Common myeloid progenitor, CD34-positive (primary cell): ENCODE measurements around the gene RELL1.

Source experiments
- CTCF ChIA-PET: fragments of 350-600 bp; sonication (Branson Sonifier 250); formaldehyde crosslinking; loops from one replicate; lab custom pipeline; 2021; ENCODE audit warnings: antibody characterized with exemption; lab: Charles Lee
- POLR2A ChIA-PET: fragments of 350-600 bp; sonication (Branson Sonifier 250); formaldehyde crosslinking; loops from one replicate; lab custom pipeline; 2021; ENCODE audit warnings: antibody characterized with exemption; lab: Charles Lee
- DNase-seq, 3 donors: peaks; one replicate each; pipeline versions ENCODE4 v3.0.0 to v3.0.0-alpha.2; 2013
- H3K27ac ChIP-seq, 2 experiments: 1 replicate in 1 of 2; 2 replicates in 1 of 2; pipeline ENCODE4 v1.7.0; 2013; ENCODE audit warnings: inconsistent platforms in 2 of 2, low read length in 2 of 2, mild to moderate bottlenecking in 2 of 2, low read depth in 1 of 2, moderate library complexity in 1 of 2; ENCODE audit not compliant: severe bottlenecking in 2 of 2, insufficient read depth in 1 of 2, poor library complexity in 1 of 2
- H3K27me3 ChIP-seq, 5 experiments: replicated peaks in 2 of 5; 1 replicate in 3 of 5; 2 replicates in 2 of 5; pipeline versions ENCODE4 v1.6.1 to v1.7.0; 2013; ENCODE audit warnings: low read length in 4 of 5, mild to moderate bottlenecking in 2 of 5, moderate library complexity in 2 of 5, inconsistent platforms in 1 of 5; ENCODE audit not compliant: insufficient read depth in 5 of 5, control insufficient read depth in 4 of 5
- H3K36me3 ChIP-seq, 4 experiments: 1 replicate in 2 of 4; 2 replicates in 2 of 4; pipeline versions ENCODE4 v1.6.1 to v1.7.0; 2013; ENCODE audit warnings: low read length in 3 of 4, control low read depth in 1 of 4, mild to moderate bottlenecking in 1 of 4; ENCODE audit not compliant: control insufficient read depth in 4 of 4, insufficient read depth in 4 of 4
- H3K4me1 ChIP-seq, 4 experiments: 1 replicate in 3 of 4; 2 replicates in 1 of 4; pipeline versions ENCODE4 v1.6.1 to v1.7.1; 2013; ENCODE audit warnings: low read length in 3 of 4, mild to moderate bottlenecking in 3 of 4, control low read depth in 1 of 4, inconsistent platforms in 1 of 4, moderate library complexity in 1 of 4; ENCODE audit not compliant: control insufficient read depth in 4 of 4, insufficient read depth in 4 of 4; ENCODE audit errors: control extremely low read depth in 1 of 4
- H3K4me3 ChIP-seq, 7 experiments: 1 replicate in 4 of 7; 2 replicates in 3 of 7; pipeline versions ENCODE4 v1.5.1 to v1.7.0; 2013; ENCODE audit warnings: mild to moderate bottlenecking in 7 of 7, low read length in 6 of 7, moderate library complexity in 6 of 7, inconsistent platforms in 2 of 7, low read depth in 2 of 7, control low read depth in 1 of 7; ENCODE audit not compliant: insufficient read depth in 4 of 7, control insufficient read depth in 1 of 7; ENCODE audit errors: extremely low read depth in 1 of 7
- H3K9me3 ChIP-seq, 5 experiments: 1 replicate in 4 of 5; 2 replicates in 1 of 5; pipeline versions ENCODE4 v1.6.1 to v1.7.1; 2013; ENCODE audit warnings: low read length in 4 of 5, mild to moderate bottlenecking in 2 of 5, inconsistent platforms in 1 of 5, low read depth in 1 of 5, moderate library complexity in 1 of 5; ENCODE audit not compliant: control insufficient read depth in 4 of 5, insufficient read depth in 2 of 5; ENCODE audit errors: control extremely low read depth in 1 of 5
- WGBS: methylation state at CpG from one replicate; pipeline ENCODE4 v1.1.5; 2013; ENCODE audit not compliant: insufficient coverage; 5-methylcytosine and 5-hydroxymethylcytosine counted together

Gene RELL1

GRCh38 chr4:37588150-37588549 lies 98.0 kb downstream of the RELL1 start:
- Histone ChIP-seq H3K27ac (no peak overlapping the region), H3K9me3 (no peaks in the 10 kb centered on the region), H3K27me3 (peaks cover 0 to 15% (median 0%) of the 10 kb centered on the region in 5 experiments), H3K4me3 (no peak overlapping the region), H3K36me3 (no peaks in the 10 kb centered on the region), H3K4me1 (peaks cover 0 to 11% (median 6%) of the 10 kb centered on the region in 4 experiments)
- POLR2A ChIA-PET = no interaction called here
- CTCF ChIA-PET = no interaction called here
- 100% methylated on average over 7 of the region's 9 CpGs for WGBS
- DNase-seq = no peak

GRCh38 chr4:37586194-37586593 lies 100.0 kb downstream of the RELL1 start:
- DNase-seq = no peak
- Histone ChIP-seq H3K9me3 (peaks cover 0 to 8% (median 5%) of the 10 kb centered on the region in 5 experiments), H3K4me3 (no peak overlapping the region), H3K36me3 (no peaks in the 10 kb centered on the region), H3K27me3 (peaks cover 0 to 15% (median 2%) of the 10 kb centered on the region in 5 experiments), H3K27ac (no peak overlapping the region), H3K4me1 (peaks cover 0 to 11% (median 6%) of the 10 kb centered on the region in 4 experiments)
- ChIA-PET CTCF (no interaction called here), POLR2A (no interaction called here)
- WGBS = 60% methylated on average over 5 of the region's 6 CpGs

- Histone ChIP-seq H3K4me3 (peak overlapping the region in 1 of 7 experiments; percentile 4), H3K4me1 (peaks cover 0 to 11% (median 6%) of the 10 kb centered on the region in 4 experiments), H3K36me3 (no peaks in the 10 kb centered on the region), H3K27ac (no peak overlapping the region), H3K9me3 (peaks cover 0 to 17% (median 10%) of the 10 kb centered on the region in 5 experiments), H3K27me3 (peaks cover 0 to 15% (median 2%) of the 10 kb centered on the region in 5 experiments)
- CTCF ChIA-PET = interaction anchor here (0.8 to 0.9 kb wide), 2 partner anchors 18 to 387 kb away, joined by 3 read pairs; no protein-coding TSS in a partner anchor
- no peak for DNase-seq
- 20% methylated on average over 7 of the region's 9 CpGs for WGBS
- POLR2A ChIA-PET = no interaction called here
Observed at GRCh38 chr4:37584493-37585060, 101.6 kb downstream of the RELL1 start.

GRCh38 chr4:37584071-37584470 lies 102.1 kb downstream of the RELL1 start:
- Histone ChIP-seq H3K27ac (no peak overlapping the region), H3K4me1 (peaks cover 0 to 11% (median 6%) of the 10 kb centered on the region in 4 experiments), H3K4me3 (peak overlapping the region in 1 of 7 experiments; percentile 4), H3K27me3 (peaks cover 0 to 15% (median 2%) of the 10 kb centered on the region in 5 experiments), H3K36me3 (no peaks in the 10 kb centered on the region), H3K9me3 (peaks cover 0 to 20% (median 10%) of the 10 kb centered on the region in 5 experiments)
- POLR2A ChIA-PET = no interaction called here
- no peak for DNase-seq
- CTCF ChIA-PET = interaction anchor here (0.8 kb wide), 1 partner anchor 387 kb away, joined by 3 read pairs; no protein-coding TSS in a partner anchor
- 0% methylated on average over 3 of the region's 8 CpGs for WGBS

GRCh38 chr4:37573566-37573965 lies 112.6 kb downstream of the RELL1 start:
- ChIA-PET POLR2A (no interaction called here), CTCF (no interaction called here)
- Histone ChIP-seq H3K4me3 (no peak overlapping the region), H3K9me3 (peaks cover 0 to 7% (median 0%) of the 10 kb centered on the region in 5 experiments), H3K27me3 (peaks cover 0 to 2% (median 0%) of the 10 kb centered on the region in 5 experiments), H3K4me1 (no peaks in the 10 kb centered on the region), H3K27ac (no peak overlapping the region), H3K36me3 (no peaks in the 10 kb centered on the region)
- no peak for DNase-seq

GRCh38 chr4:37568489-37568888 lies 117.7 kb downstream of the RELL1 start:
- CTCF ChIA-PET = interaction anchor here (0.8 to 1.0 kb wide), 2 partner anchors 33 to 117 kb away, joined by 3 to 4 read pairs; no protein-coding TSS in a partner anchor
- 27% methylated on average over 4 of the region's 7 CpGs for WGBS
- Histone ChIP-seq H3K27me3 (no peaks in the 10 kb centered on the region), H3K4me3 (no peak overlapping the region), H3K27ac (no peak overlapping the region), H3K9me3 (no peaks in the 10 kb centered on the region), H3K4me1 (no peaks in the 10 kb centered on the region), H3K36me3 (no peaks in the 10 kb centered on the region)
- DNase-seq = peak in 2 of 3 donors; percentile 18 to 29
- POLR2A ChIA-PET = no interaction called here

- Histone ChIP-seq H3K27me3 (no peaks in the 10 kb centered on the region), H3K9me3 (no peaks in the 10 kb centered on the region), H3K4me3 (no peak overlapping the region), H3K27ac (no peak overlapping the region), H3K4me1 (no peaks in the 10 kb centered on the region), H3K36me3 (no peaks in the 10 kb centered on the region)
- ChIA-PET CTCF (interaction anchor here (1.5 to 2.3 kb wide), 4 partner anchors 13 to 120 kb away, joined by 4 to 14 read pairs (median 6); a partner anchor contains a TSS), POLR2A (no interaction called here)
- no peak for DNase-seq
- WGBS = no CpG with 5 or more reads among the region's 2 CpGs
Observed at GRCh38 chr4:37567836-37568235, 118.3 kb downstream of the RELL1 start.
